Astrocyte of the cerebellum (primary cell): ENCODE measurements around the gene CST1.
"Not testable (repeated sequence)": the region's sequence is repeated elsewhere in the genome, so short reads cannot be mapped to it uniquely, and the experiment has no call there.

Experiments
- DNase-seq: peaks from one replicate; pipeline ENCODE4 v3.0.0-alpha.2; 2011; ENCODE audit warnings: low read depth
- H3K4me3 ChIP-seq: 2 replicates; pipeline ENCODE4 v1.5.1; 2011; ENCODE audit warnings: mild to moderate bottlenecking, low read depth, low read length, moderate library complexity
- in situ Hi-C: cut with HindIII; loops from 2 replicates; pipeline ENCODE4 v1.10.0; 2017; ENCODE audit warnings: low sequenced_read_pairs
- TF ChIP-seq, protein P1 (sequence below): IDR thresholded peaks from 2 replicates; pipeline ENCODE4 v1.5.1; 2012; ENCODE audit warnings: low read length, low read depth, moderate library complexity, mild to moderate bottlenecking; ENCODE audit errors: missing control alignments

The CST1 gene

DNA sequence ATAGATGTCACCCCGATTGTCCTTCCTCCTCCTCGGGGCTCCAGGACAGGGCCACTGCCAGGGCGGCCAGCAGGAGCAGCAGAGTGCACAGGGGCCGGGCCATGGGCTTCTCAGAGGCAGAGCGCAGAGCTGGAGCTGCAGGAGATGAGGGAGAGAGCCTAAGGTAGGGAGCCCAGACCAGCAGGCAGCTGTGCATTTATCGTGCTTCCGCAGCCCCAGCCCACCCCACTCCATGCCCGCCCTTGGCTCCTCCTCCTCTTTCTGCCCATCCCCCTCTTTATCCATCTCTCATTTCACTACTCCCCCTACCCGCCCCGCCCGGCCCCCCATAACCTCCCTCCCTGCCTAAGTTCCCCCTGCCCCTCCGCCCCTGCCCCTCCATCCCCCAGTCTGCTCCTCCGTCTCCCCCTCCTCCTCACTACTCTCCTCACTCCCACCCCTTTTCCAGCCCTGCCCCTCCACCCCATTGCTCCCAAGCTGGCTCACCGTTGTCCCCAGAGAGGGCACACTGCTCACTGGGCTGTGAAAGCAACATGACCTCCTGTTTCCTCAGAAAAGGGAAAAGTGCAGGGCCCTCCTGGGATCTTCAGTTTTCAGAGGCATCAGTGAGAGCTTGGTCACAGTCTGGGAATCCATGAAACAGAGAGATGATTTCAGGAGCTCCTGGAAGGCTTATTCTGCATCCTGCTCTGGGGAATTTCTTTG, 25.5 kb upstream of the CST1 start:
- DNase-seq: no peak
- in situ Hi-C loops: no loop called here
- H3K4me3 ChIP-seq: no peak overlapping the region
- TF ChIP-seq, protein P1, sequence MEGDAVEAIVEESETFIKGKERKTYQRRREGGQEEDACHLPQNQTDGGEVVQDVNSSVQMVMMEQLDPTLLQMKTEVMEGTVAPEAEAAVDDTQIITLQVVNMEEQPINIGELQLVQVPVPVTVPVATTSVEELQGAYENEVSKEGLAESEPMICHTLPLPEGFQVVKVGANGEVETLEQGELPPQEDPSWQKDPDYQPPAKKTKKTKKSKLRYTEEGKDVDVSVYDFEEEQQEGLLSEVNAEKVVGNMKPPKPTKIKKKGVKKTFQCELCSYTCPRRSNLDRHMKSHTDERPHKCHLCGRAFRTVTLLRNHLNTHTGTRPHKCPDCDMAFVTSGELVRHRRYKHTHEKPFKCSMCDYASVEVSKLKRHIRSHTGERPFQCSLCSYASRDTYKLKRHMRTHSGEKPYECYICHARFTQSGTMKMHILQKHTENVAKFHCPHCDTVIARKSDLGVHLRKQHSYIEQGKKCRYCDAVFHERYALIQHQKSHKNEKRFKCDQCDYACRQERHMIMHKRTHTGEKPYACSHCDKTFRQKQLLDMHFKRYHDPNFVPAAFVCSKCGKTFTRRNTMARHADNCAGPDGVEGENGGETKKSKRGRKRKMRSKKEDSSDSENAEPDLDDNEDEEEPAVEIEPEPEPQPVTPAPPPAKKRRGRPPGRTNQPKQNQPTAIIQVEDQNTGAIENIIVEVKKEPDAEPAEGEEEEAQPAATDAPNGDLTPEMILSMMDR: no peak

DNA sequence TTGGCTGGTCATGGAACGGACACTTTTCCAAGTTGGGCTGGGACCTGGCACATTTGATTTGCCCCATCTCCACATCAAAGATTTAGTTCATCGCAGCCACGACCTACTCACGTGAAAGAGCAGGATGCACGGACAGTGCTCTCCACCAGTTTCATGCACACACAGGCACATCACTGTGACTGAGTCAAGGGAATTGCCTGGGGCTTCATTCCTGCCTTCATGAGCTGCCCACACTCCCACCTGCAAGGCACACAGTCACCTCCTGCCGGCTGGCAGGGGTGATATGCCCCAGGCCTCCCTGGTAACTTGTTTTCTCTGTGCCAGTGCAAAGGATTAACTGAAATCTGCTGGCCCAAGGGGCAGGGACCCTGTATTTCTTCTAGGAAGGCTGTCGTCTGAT, 23.3 kb upstream of the CST1 start:
- TF ChIP-seq, protein P1: no peak
- DNase-seq: no peak
- no peak overlapping the region for H3K4me3 ChIP-seq
- in situ Hi-C loops: no loop called here

DNA sequence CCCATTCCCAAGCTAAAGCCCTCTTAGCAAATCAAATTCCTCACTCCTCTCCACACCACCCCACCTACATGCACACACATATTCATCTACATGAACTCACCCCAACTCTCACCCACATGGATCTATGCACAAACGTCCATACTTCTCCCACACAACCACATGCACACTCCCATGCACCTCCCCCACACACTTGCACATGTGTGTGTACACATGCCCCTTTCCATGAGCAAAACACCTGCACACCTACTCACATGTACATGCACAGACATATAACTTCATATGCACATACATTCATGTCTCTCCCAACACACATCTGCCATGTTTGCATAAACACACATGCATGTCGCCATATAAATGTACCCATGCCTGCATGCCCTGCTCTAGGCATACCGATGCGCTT, 22.8 kb upstream of the CST1 start:
- TF ChIP-seq, protein P1: no peak
- DNase-seq: no peak
- H3K4me3 ChIP-seq: no peak overlapping the region
- in situ Hi-C loops: no loop called here

DNA sequence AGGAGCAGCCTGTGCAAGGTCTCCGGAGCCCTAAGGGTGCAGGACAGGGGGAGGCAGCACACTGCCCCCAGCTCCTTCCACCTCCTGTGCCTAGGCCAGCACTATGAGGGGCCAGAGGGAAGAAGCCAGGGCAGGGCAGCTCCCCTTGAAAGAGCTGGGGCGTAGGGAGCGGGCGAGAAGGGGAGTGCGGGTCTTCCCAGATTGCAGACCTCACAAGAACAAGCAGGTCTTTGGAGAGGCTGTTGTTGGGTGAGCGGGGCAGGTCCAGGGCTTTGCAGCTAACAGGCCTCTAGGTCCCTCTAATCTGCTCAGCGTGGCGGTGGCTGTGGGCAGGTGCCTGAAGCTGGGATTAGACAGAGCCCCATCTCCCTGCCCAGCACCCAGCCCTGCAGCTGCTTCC, 22.4 kb upstream of the CST1 start:
- TF ChIP-seq, protein P1: no peak
- H3K4me3 ChIP-seq: no peak overlapping the region
- in situ Hi-C loops: no loop called here
- no peak for DNase-seq

DNA sequence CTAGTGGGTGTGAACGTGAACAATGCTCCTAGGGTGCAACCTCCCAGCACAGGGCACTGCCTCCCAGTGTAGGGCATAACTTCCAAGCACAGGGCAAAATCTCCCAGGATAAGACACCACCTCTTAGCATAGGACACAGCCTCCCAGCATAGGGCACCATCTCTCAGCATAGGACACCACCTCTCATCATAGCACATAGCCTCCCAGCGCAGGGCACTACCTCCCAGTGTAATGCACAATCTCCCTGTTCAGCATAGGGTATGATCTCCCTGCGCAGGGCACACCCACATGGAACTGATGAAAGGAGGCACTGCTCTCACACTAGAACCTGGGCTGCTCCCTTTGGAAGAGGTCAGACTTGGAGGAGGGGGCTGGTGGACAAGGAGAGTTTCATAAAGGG, 21.3 kb upstream of the CST1 start:
- TF ChIP-seq, protein P1: no peak
- H3K4me3 ChIP-seq: no peak overlapping the region
- DNase-seq: no peak
- in situ Hi-C loops: no loop called here

DNA sequence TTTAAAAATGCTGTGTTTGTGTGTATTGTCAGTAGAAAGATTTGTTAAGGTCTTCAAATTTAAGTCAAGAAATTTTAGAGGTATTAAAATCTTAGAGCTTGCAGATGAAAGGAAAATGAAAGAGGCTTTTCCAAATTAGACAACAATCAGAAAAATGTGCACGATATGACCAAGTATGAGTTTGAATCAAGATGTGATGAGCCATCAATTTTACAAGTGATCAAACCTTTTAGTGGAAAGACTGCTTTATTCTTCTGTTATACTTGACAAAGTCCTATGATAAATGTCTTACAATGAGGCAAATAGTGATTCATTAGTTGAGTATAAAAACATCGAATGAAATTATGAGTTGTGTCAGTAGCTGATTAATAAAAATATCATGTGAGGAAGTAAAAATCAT, 19.6 kb upstream of the CST1 start:
- in situ Hi-C loops: no loop called here
- DNase-seq: no peak
- TF ChIP-seq, protein P1: no peak
- H3K4me3 ChIP-seq: no peak overlapping the region

DNA sequence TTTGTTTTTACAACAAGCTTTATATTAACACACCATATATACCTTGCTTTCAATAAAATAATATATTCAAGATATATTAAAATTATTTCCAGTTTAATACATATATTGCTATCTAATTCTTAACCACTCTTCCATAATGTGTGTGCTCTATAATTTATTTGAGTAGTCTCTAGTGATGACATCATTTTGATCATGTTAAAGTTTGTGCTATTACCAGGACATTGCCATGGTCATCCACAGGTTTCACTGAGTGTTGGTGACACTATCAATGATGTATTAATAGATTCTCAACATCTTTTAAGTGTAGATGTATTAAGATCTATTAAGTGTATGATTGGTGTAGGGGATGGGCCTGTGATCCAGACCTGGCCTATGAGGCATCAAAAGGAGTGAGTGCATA, 17.8 kb upstream of the CST1 start:
- H3K4me3 ChIP-seq, DNase-seq, in situ Hi-C loops: not testable (repeated sequence)
